Epithelial cell of esophagus (primary cell): ENCODE measurements around the gene FCER1G.

ENCODE experiments used
- DNase-seq: peaks from one replicate; pipeline ENCODE4 v3.0.0; 2010; ENCODE audit warnings: low read depth
- H3K4me3 ChIP-seq: 2 replicates; pipeline ENCODE4 v1.5.1; 2011; ENCODE audit warnings: mild to moderate bottlenecking, low read length, control low read depth
- CTCF ChIP-seq: IDR thresholded peaks from 2 replicates; pipeline ENCODE4 v1.5.1; 2011; ENCODE audit warnings: low read depth, mild to moderate bottlenecking, low read length, control low read depth, inconsistent platforms; ENCODE audit not compliant: insufficient read depth; ENCODE audit errors: missing control alignments

The FCER1G gene

GRCh38 chr1:161185732-161186311, 29.3 kb upstream of the FCER1G start:
- TF ChIP-seq CTCF: no peak
- no peak for DNase-seq
- no peak overlapping the region for H3K4me3 ChIP-seq

- DNase-seq: no peak
- no peak overlapping the region for H3K4me3 ChIP-seq
- TF ChIP-seq CTCF: no peak
Measured at GRCh38 chr1:161187311-161187710, 27.8 kb upstream of the FCER1G start.

- TF ChIP-seq CTCF: no peak
- no peak overlapping the region for H3K4me3 ChIP-seq
- DNase-seq: no peak
Measured at GRCh38 chr1:161188381-161188780, 26.7 kb upstream of the FCER1G start.

- H3K4me3 ChIP-seq: no peak overlapping the region
- DNase-seq: no peak
- TF ChIP-seq CTCF: no peak
Measured at GRCh38 chr1:161189036-161189435, 26.1 kb upstream of the FCER1G start.

- H3K4me3 ChIP-seq: no peak overlapping the region
- no peak for TF ChIP-seq CTCF
- no peak for DNase-seq
Measured at GRCh38 chr1:161190962-161191521, 24.1 kb upstream of the FCER1G start.

- no peak for DNase-seq
- no peak for TF ChIP-seq CTCF
- H3K4me3 ChIP-seq: no peak overlapping the region
Measured at GRCh38 chr1:161191971-161192370, 23.1 kb upstream of the FCER1G start.
